A673 (cell line): ENCODE results near the gene TRPV2.

Experiments used
- EZH2 ChIP-seq: fragments of 200-600 bp; sonication (generic); IDR thresholded peaks from 2 replicates; pipeline ENCODE4 v1.6.1; 2017; ENCODE audit warnings: borderline replicate concordance, low read depth, mild to moderate bottlenecking, mixed read lengths, antibody characterized with exemption, low read length; ENCODE audit not compliant: poor library complexity, severe bottlenecking
- TF ChIP-seq, protein P1 (sequence below): fragments of 300-800, 200-600 bp; sonication (generic); conservative IDR thresholded peaks from 2 replicates; pipeline ENCODE4 v1.5.1; 2017; ENCODE audit warnings: low read depth, mild to moderate bottlenecking, antibody characterized with exemption, low read length, moderate library complexity, mixed read lengths

DNA sequence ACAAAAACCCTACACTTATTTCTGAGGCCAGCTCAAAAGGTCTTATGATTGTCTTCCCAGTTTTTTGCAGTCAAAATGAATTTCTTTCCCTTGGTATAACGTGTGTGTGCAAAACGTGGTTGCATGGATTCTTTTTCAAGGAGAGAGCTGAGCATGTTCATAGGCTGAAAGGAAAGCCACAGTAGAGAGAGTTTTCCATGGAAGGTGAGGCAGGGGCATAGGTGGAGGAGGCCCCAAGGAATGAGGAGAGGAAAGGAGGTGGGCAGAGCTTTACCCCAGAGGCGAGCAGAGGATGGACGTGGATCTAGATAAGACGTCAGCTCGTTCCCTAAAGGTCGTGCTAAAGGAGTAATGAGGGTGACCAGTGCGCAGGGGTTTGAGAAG, 22.8 kb downstream of the TRPV2 start:
- TF ChIP-seq, protein P1, sequence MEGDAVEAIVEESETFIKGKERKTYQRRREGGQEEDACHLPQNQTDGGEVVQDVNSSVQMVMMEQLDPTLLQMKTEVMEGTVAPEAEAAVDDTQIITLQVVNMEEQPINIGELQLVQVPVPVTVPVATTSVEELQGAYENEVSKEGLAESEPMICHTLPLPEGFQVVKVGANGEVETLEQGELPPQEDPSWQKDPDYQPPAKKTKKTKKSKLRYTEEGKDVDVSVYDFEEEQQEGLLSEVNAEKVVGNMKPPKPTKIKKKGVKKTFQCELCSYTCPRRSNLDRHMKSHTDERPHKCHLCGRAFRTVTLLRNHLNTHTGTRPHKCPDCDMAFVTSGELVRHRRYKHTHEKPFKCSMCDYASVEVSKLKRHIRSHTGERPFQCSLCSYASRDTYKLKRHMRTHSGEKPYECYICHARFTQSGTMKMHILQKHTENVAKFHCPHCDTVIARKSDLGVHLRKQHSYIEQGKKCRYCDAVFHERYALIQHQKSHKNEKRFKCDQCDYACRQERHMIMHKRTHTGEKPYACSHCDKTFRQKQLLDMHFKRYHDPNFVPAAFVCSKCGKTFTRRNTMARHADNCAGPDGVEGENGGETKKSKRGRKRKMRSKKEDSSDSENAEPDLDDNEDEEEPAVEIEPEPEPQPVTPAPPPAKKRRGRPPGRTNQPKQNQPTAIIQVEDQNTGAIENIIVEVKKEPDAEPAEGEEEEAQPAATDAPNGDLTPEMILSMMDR = no peak
- no peak for TF ChIP-seq EZH2
